Central memory CD8-positive, alpha-beta T cell (primary cell): ENCODE data around the gene ZNF423.
"Not testable (repeated sequence)": the region's sequence is repeated elsewhere in the genome, so short reads cannot be mapped to it uniquely, and the experiment has no call there.

Experiments used
- ATAC-seq: fragments of 150-1000 bp; cut with Tn5 transposase; replicated peaks from 2 replicates; pipeline ENCODE4 v1.10.0; 2022; ENCODE audit warnings: mild to moderate bottlenecking, moderate FRiP score, moderate number of reproducible peaks; ENCODE audit not compliant: poor library complexity, severe bottlenecking; ENCODE audit errors: extremely low read depth
- DNase-seq, 2 donors: peaks; one replicate each; pipeline ENCODE4 v3.0.0; 2021; ENCODE audit warnings: low spot score in 2 of 2
- H3K27ac Mint-ChIP-seq: one replicate; pipeline ENCODE4 v1.8.0; 2022; ENCODE audit warnings: low read depth, mild to moderate bottlenecking, moderate library complexity, mixed read lengths
- H3K27me3 Mint-ChIP-seq: one replicate; pipeline ENCODE4 v1.8.0; 2022; ENCODE audit warnings: mixed read lengths
- H3K36me3 Mint-ChIP-seq: one replicate; pipeline ENCODE4 v1.8.0; 2022; ENCODE audit warnings: mild to moderate bottlenecking, moderate library complexity, mixed read lengths; ENCODE audit not compliant: insufficient read depth
- H3K4me1 Mint-ChIP-seq: one replicate; pipeline ENCODE4 v1.8.0; 2022; ENCODE audit warnings: mixed read lengths
- H3K4me3 Mint-ChIP-seq: one replicate; pipeline ENCODE4 v1.8.0; 2022; ENCODE audit warnings: mild to moderate bottlenecking, moderate library complexity, mixed read lengths
- H3K9me3 Mint-ChIP-seq: one replicate; pipeline ENCODE4 v1.8.0; 2022; ENCODE audit warnings: mixed read lengths

Gene ZNF423

GRCh38 chr16:49883076-49884014, 27.4 kb upstream of the ZNF423 start:
- Mint-ChIP-seq H3K4me1 (no peaks in the 10 kb centered on the region), H3K4me3 (no peak overlapping the region), H3K27ac (no peak overlapping the region), H3K36me3 (peaks cover 2% of the 10 kb centered on the region), H3K9me3 (no peaks in the 10 kb centered on the region), H3K27me3 (peaks cover 74% of the 10 kb centered on the region)
- no peak for DNase-seq
- no peak for ATAC-seq

GRCh38 chr16:49881890-49882289, 26.0 kb upstream of the ZNF423 start:
- ATAC-seq (no peak), DNase-seq (no peak)
- Mint-ChIP-seq H3K9me3 (no peaks in the 10 kb centered on the region), H3K27ac (no peak overlapping the region), H3K4me1 (no peaks in the 10 kb centered on the region), H3K4me3 (no peak overlapping the region), H3K27me3 (peaks cover 77% of the 10 kb centered on the region), H3K36me3 (peaks cover 2% of the 10 kb centered on the region)

GRCh38 chr16:49878540-49878939, 22.6 kb upstream of the ZNF423 start:
- not testable (repeated sequence) for ATAC-seq, H3K4me3 Mint-ChIP-seq, DNase-seq, H3K4me1 Mint-ChIP-seq, H3K27ac Mint-ChIP-seq, H3K36me3 Mint-ChIP-seq, H3K9me3 Mint-ChIP-seq
- H3K27me3 Mint-ChIP-seq, result peaks cover 73% of the 10 kb centered on the region

- Mint-ChIP-seq H3K27me3 (peaks cover 65% of the 10 kb centered on the region), H3K36me3 (peaks cover 2% of the 10 kb centered on the region), H3K9me3 (no peaks in the 10 kb centered on the region), H3K4me1 (no peaks in the 10 kb centered on the region), H3K27ac (no peak overlapping the region), H3K4me3 (no peak overlapping the region)
- ATAC-seq (no peak), DNase-seq (no peak)
Measured at GRCh38 chr16:49876716-49877129, 20.8 kb upstream of the ZNF423 start.

GRCh38 chr16:49875806-49876715, 20.1 kb upstream of the ZNF423 start:
- H3K4me1 Mint-ChIP-seq, result no peaks in the 10 kb centered on the region
- peaks cover 61% of the 10 kb centered on the region for H3K27me3 Mint-ChIP-seq
- no peaks in the 10 kb centered on the region for H3K36me3 Mint-ChIP-seq
- no peak for ATAC-seq
- no peak overlapping the region for H3K27ac Mint-ChIP-seq
- no peak overlapping the region for H3K4me3 Mint-ChIP-seq
- no peak for DNase-seq
- no peaks in the 10 kb centered on the region for H3K9me3 Mint-ChIP-seq

GRCh38 chr16:49874613-49875237, 18.8 kb upstream of the ZNF423 start:
- ATAC-seq (no peak), DNase-seq (no peak)
- Mint-ChIP-seq H3K4me3 (no peak overlapping the region), H3K4me1 (no peaks in the 10 kb centered on the region), H3K36me3 (no peaks in the 10 kb centered on the region), H3K27ac (no peak overlapping the region), H3K27me3 (peaks cover 51% of the 10 kb centered on the region), H3K9me3 (no peaks in the 10 kb centered on the region)

GRCh38 chr16:49871824-49872223, 15.9 kb upstream of the ZNF423 start:
- not testable (repeated sequence) for H3K27ac Mint-ChIP-seq, H3K9me3 Mint-ChIP-seq, H3K36me3 Mint-ChIP-seq, DNase-seq, ATAC-seq, H3K4me3 Mint-ChIP-seq, H3K4me1 Mint-ChIP-seq
- peaks cover 39% of the 10 kb centered on the region for H3K27me3 Mint-ChIP-seq

- Mint-ChIP-seq H3K27ac (no peak overlapping the region), H3K9me3 (no peaks in the 10 kb centered on the region), H3K4me1 (no peaks in the 10 kb centered on the region), H3K27me3 (peaks cover 27% of the 10 kb centered on the region), H3K4me3 (no peak overlapping the region), H3K36me3 (peaks cover 2% of the 10 kb centered on the region)
- ATAC-seq (no peak), DNase-seq (no peak)
Measured at GRCh38 chr16:49869731-49870130, 13.8 kb upstream of the ZNF423 start.

- no peaks in the 10 kb centered on the region for H3K9me3 Mint-ChIP-seq
- no peak overlapping the region for H3K27ac Mint-ChIP-seq
- DNase-seq (no peak), ATAC-seq (no peak)
- peaks cover 2% of the 10 kb centered on the region for H3K36me3 Mint-ChIP-seq
- peaks cover 32% of the 10 kb centered on the region for H3K27me3 Mint-ChIP-seq
- H3K4me3 Mint-ChIP-seq, result no peak overlapping the region
- no peaks in the 10 kb centered on the region for H3K4me1 Mint-ChIP-seq
Measured at GRCh38 chr16:49867796-49868668, 12.1 kb upstream of the ZNF423 start.

GRCh38 chr16:49867234-49867633, 11.3 kb upstream of the ZNF423 start:
- peaks cover 2% of the 10 kb centered on the region for H3K36me3 Mint-ChIP-seq

GRCh38 chr16:49866595-49867071, 10.7 kb upstream of the ZNF423 start:
- no peak for ATAC-seq
- H3K9me3 Mint-ChIP-seq, result no peaks in the 10 kb centered on the region
- no peak overlapping the region for H3K27ac Mint-ChIP-seq
- H3K4me1 Mint-ChIP-seq, result no peaks in the 10 kb centered on the region
- H3K27me3 Mint-ChIP-seq, result peaks cover 27% of the 10 kb centered on the region
- peaks cover 2% of the 10 kb centered on the region for H3K36me3 Mint-ChIP-seq
- DNase-seq, result no peak
- no peak overlapping the region for H3K4me3 Mint-ChIP-seq

More at GRCh38 chr16:49867234-49867633, 11.3 kb upstream of the ZNF423 start:
- Mint-ChIP-seq H3K4me3 (no peak overlapping the region), H3K27me3 (peaks cover 27% of the 10 kb centered on the region), H3K4me1 (no peaks in the 10 kb centered on the region), H3K27ac (no peak overlapping the region), H3K9me3 (no peaks in the 10 kb centered on the region)
- no peak for ATAC-seq
- DNase-seq, result no peak
